ENCODE measurements around the gene PTPRG.

Gene PTPRG

DNA sequence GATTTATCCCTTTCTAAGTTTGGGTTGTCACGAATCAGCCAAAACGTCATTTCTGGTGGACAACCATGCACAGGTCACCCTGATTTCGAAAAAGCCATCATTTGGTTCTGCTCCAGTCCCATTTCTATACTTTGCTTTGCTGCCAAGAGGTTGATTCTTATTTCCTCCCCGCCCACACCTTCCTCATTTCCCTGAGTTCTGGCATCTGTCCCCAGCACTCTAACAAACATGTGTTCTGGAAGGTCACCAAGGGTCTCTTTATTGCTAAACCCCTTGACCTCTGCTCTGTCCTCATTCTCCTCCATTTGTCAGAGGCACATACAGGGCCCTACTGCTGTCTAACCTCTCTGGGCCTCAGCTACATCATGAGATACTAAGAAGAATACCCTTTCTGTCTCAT, 36.4 kb upstream of the PTPRG start:
- no peaks in the 10 kb centered on the region for H3K36me3 ChIP-seq (ENCODE audit: control insufficient read depth, insufficient read depth, low read length)
- TF ChIP-seq, protein P1, sequence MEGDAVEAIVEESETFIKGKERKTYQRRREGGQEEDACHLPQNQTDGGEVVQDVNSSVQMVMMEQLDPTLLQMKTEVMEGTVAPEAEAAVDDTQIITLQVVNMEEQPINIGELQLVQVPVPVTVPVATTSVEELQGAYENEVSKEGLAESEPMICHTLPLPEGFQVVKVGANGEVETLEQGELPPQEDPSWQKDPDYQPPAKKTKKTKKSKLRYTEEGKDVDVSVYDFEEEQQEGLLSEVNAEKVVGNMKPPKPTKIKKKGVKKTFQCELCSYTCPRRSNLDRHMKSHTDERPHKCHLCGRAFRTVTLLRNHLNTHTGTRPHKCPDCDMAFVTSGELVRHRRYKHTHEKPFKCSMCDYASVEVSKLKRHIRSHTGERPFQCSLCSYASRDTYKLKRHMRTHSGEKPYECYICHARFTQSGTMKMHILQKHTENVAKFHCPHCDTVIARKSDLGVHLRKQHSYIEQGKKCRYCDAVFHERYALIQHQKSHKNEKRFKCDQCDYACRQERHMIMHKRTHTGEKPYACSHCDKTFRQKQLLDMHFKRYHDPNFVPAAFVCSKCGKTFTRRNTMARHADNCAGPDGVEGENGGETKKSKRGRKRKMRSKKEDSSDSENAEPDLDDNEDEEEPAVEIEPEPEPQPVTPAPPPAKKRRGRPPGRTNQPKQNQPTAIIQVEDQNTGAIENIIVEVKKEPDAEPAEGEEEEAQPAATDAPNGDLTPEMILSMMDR (IDR thresholded peaks at IDR 0.05; ENCODE audit: insufficient read depth, low read length, poor library complexity, severe bottlenecking), result no peak
- H3K4me3 ChIP-seq (replicated peaks; ENCODE audit: low read depth, low read length), result no peak overlapping the region
- no peaks in the 10 kb centered on the region for H3K27me3 ChIP-seq (replicated peaks; ENCODE audit: control insufficient read depth, insufficient read depth, low read length)
- no peak for DNase-seq (ENCODE audit: extremely low read depth, insufficient read length)

DNA sequence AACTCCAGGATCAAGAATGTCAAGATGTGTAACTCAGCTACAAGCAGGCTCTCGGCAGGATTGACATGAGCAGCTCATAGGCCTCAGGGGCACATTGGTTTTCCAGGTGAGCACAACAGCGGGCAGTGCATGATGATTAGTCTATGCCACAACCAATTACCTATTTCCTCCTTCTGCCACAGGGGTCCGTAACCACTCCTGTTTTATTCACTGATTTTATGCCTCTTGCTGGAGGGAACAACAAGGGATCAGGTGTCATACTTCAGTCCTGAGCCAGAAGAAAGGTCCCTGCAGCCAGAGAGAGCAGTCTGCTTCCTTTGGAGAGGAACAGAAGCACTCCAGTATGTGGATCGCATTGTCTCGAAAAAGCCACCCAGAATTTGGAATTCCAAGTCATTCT, 35.1 kb upstream of the PTPRG start:
- TF ChIP-seq, protein P1 (IDR thresholded peaks at IDR 0.05; ENCODE audit: insufficient read depth, low read length, poor library complexity, severe bottlenecking), result no peak
- no peak for DNase-seq (ENCODE audit: extremely low read depth, insufficient read length)
- H3K4me3 ChIP-seq (replicated peaks; ENCODE audit: low read depth, low read length), result no peak overlapping the region

DNA sequence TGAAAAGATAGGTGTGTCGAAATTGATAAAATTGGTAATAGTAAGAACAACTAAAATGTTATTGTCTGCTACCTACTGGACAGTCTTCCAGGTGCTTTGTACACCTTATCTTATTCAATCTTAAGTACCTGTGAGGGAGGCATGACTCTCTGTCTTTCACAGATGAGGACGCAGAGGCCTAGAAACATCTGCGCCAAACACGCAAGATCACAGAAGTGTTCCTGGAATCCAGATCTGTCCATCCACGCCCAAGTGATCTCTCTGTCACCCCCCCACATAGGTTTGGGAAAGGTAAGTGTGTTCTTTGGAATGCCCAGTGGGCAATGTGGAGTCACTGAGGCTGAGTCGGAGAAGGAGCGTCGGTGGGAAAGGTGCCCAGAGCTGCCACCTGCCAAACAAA, 34.4 kb upstream of the PTPRG start:
- Histone ChIP-seq H3K27me3 (replicated peaks; ENCODE audit: control insufficient read depth, insufficient read depth, low read length) (no peaks in the 10 kb centered on the region), H3K4me3 (replicated peaks; ENCODE audit: low read depth, low read length) (no peak overlapping the region), H3K36me3 (ENCODE audit: control insufficient read depth, insufficient read depth, low read length) (no peaks in the 10 kb centered on the region)
- no peak for DNase-seq (ENCODE audit: extremely low read depth, insufficient read length)
- TF ChIP-seq, protein P1 (IDR thresholded peaks at IDR 0.05; ENCODE audit: insufficient read depth, low read length, poor library complexity, severe bottlenecking), result no peak

More for the DNA sequence above, 35.1 kb upstream of the PTPRG start:
- Histone ChIP-seq H3K36me3 (ENCODE audit: control insufficient read depth, insufficient read depth, low read length) (no peaks in the 10 kb centered on the region), H3K27me3 (replicated peaks; ENCODE audit: control insufficient read depth, insufficient read depth, low read length) (no peaks in the 10 kb centered on the region)

DNA sequence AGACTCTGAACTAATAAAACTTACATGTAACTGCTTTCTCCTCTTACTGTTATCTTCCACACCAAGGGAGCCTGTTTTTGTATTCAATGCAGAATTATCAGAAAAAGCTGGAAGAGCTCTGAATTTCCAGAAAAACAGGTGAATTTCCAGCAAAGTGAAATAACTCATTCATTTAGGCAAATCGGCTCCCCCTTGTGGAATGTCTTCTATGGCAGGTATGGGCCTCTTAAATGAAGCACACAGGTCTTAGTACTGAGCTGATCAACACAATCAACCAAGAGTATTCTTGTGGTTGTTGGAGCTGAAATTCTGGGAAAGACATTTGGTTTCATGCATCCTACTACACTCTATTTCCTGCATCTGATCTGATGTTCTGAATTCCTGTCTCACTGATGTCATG, 31.0 kb upstream of the PTPRG start:
- no peak overlapping the region for H3K4me3 ChIP-seq (replicated peaks; ENCODE audit: low read depth, low read length)
- no peaks in the 10 kb centered on the region for H3K36me3 ChIP-seq (ENCODE audit: control insufficient read depth, insufficient read depth, low read length)
- DNase-seq (ENCODE audit: extremely low read depth, insufficient read length), result no peak
- no peaks in the 10 kb centered on the region for H3K27me3 ChIP-seq (replicated peaks; ENCODE audit: control insufficient read depth, insufficient read depth, low read length)
- TF ChIP-seq, protein P1 (IDR thresholded peaks at IDR 0.05; ENCODE audit: insufficient read depth, low read length, poor library complexity, severe bottlenecking), result peak; percentile 63

DNA sequence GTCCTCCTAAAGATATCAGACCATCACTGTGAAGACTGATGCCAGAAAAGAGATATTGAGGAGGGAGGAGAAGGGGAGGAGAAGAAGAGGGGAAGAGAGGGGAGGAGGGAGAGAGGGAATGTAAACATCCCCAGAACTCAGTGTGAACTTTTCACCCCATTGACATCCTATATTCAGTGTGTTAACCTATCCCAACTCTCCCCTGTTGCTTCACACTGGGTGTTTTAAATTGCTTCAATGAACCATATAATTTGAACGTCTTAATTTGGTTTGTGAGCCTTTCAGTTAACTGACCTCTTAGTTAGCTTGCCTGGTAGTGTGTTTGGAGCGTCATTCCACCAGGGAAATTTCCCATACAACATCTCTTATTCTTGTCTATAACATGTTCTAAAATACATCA, 29.8 kb upstream of the PTPRG start:
- TF ChIP-seq, protein P1 (IDR thresholded peaks at IDR 0.05; ENCODE audit: insufficient read depth, low read length, poor library complexity, severe bottlenecking), result no peak
- DNase-seq (ENCODE audit: extremely low read depth, insufficient read length), result no peak
- Histone ChIP-seq H3K27me3 (replicated peaks; ENCODE audit: control insufficient read depth, insufficient read depth, low read length) (no peaks in the 10 kb centered on the region), H3K4me3 (replicated peaks; ENCODE audit: low read depth, low read length) (no peak overlapping the region), H3K36me3 (ENCODE audit: control insufficient read depth, insufficient read depth, low read length) (no peaks in the 10 kb centered on the region)
